Measurements from ENCODE around the gene ECHDC1. TPM values are rescaled to one million over a fixed set of nuclear protein-coding genes. Genes with fewer than 3 reads are reported as not detected.

The ECHDC1 gene
- total and polyA plus RNA-seq, 4 donors, result 28.8 to 66.2 (median 50.8) TPM

GRCh38 chr6:127302728-127303660 is 40.4 kb downstream of the ECHDC1 start:
- H3K9me3 ChIP-seq (ENCODE audit: control insufficient read depth in 4 of 4, low read length in 3 of 4), result no peaks in the 10 kb centered on the region
- peaks cover 0 to 3% (median 0%) of the 10 kb centered on the region in 4 donors for H3K36me3 ChIP-seq (ENCODE audit: control insufficient read depth in 4 of 4, insufficient read depth in 3 of 4, low read depth in 1 of 4, low read length in 3 of 4)
- 55% methylated on average over 6 of the region's 6 CpGs for WGBS
- peaks cover 0 to 2% (median under 1%) of the 10 kb centered on the region in 4 donors for H3K4me1 ChIP-seq (ENCODE audit: control insufficient read depth in 4 of 4, insufficient read depth in 4 of 4, low read length in 3 of 4)
- no peaks in the 10 kb centered on the region for H3K27me3 ChIP-seq (ENCODE audit: control insufficient read depth in 4 of 4, insufficient read depth in 4 of 4, low read length in 3 of 4)
- no peak overlapping the region for H3K27ac ChIP-seq (ENCODE audit: low read depth in 1 of 2, low read length in 2 of 2)
- H3K4me3 ChIP-seq (ENCODE audit: low read depth in 1 of 3, low read length in 3 of 3), result no peak overlapping the region
- DNase-seq (ENCODE audit: low spot score), result no peak
- peak overlapping the region in 1 of 2 donors; percentile 19 for H3K9ac ChIP-seq (ENCODE audit: low read depth in 1 of 2, low read length in 2 of 2)
- peak; percentile 79 for TF ChIP-seq CTCF (IDR thresholded peaks at IDR 0.05; ENCODE audit: low read depth, low read length, missing input control)
- peak; percentile 80 to 86 for TF ChIP-seq RAD21 (IDR thresholded peaks at IDR 0.05)
- TF ChIP-seq MAX (IDR thresholded peaks at IDR 0.05), result no peak

- WGBS, result 65% methylated on average over 6 of the region's 6 CpGs
- Histone ChIP-seq H3K9me3 (ENCODE audit: control insufficient read depth in 4 of 4, low read length in 3 of 4) (no peaks in the 10 kb centered on the region), H3K4me1 (ENCODE audit: control insufficient read depth in 4 of 4, insufficient read depth in 4 of 4, low read length in 3 of 4) (peaks cover 0 to 2% (median under 1%) of the 10 kb centered on the region in 4 donors), H3K27ac (ENCODE audit: low read depth in 1 of 2, low read length in 2 of 2) (no peak overlapping the region), H3K36me3 (ENCODE audit: control insufficient read depth in 4 of 4, insufficient read depth in 3 of 4, low read depth in 1 of 4, low read length in 3 of 4) (peaks cover 0 to 2% (median 0%) of the 10 kb centered on the region in 4 donors), H3K27me3 (ENCODE audit: control insufficient read depth in 4 of 4, insufficient read depth in 4 of 4, low read length in 3 of 4) (no peaks in the 10 kb centered on the region), H3K4me3 (ENCODE audit: low read depth in 1 of 3, low read length in 3 of 3) (no peak overlapping the region), H3K9ac (ENCODE audit: low read depth in 1 of 2, low read length in 2 of 2) (no peak overlapping the region)
- DNase-seq (ENCODE audit: low spot score), result no peak
- no peak for TF ChIP-seq ATF3 (IDR thresholded peaks at IDR 0.05)
- no peak for TF ChIP-seq MAX (IDR thresholded peaks at IDR 0.05)
- no peak for TF ChIP-seq SP1 (IDR thresholded peaks at IDR 0.05)
- no peak for TF ChIP-seq CTCF (IDR thresholded peaks at IDR 0.05; ENCODE audit: low read depth, low read length, missing input control)
- no peak for TF ChIP-seq JUND (IDR thresholded peaks at IDR 0.05)
- TF ChIP-seq RXRA (IDR thresholded peaks at IDR 0.05), result no peak
- no peak for TF ChIP-seq NR2F2 (IDR thresholded peaks at IDR 0.05)
- no peak for TF ChIP-seq YY1 (IDR thresholded peaks at IDR 0.05)
- TF ChIP-seq RAD21 (IDR thresholded peaks at IDR 0.05), result no peak
- TF ChIP-seq FOXA2 (IDR thresholded peaks at IDR 0.05), result no peak
- TF ChIP-seq HNF4G (IDR thresholded peaks at IDR 0.05), result no peak
- no peak for TF ChIP-seq FOXA1 (IDR thresholded peaks at IDR 0.05)
Observed at GRCh38 chr6:127301199-127301700, 42.2 kb downstream of the ECHDC1 start.
